Stimulated activated naive CD8-positive, alpha-beta T cell treated with anti-CD3 and anti-CD28 coated beads, Interleukin-15, amount 100 ng/mL, for 72 hours (primary cell): ENCODE results near the gene KAT7.
A peak's percentile ranks its signal among the peaks of the same experiment; 100 is the strongest.

Experiments
- ATAC-seq: fragments of 150-1000 bp; cut with Tn5 transposase; 2 replicates; pipeline ENCODE4 v1.10.0; 2021; ENCODE audit warnings: mild to moderate bottlenecking, moderate library complexity
- DNase-seq, 2 donors: peaks; one replicate each; pipeline ENCODE4 v3.0.0; 2021 to 2022
- H3K27ac Mint-ChIP-seq, 2 donors: one replicate each; pipeline ENCODE4 v1.8.0; 2022; ENCODE audit warnings: mild to moderate bottlenecking in 2 of 2, mixed read lengths in 2 of 2, moderate library complexity in 2 of 2
- H3K27me3 Mint-ChIP-seq: one replicate; pipeline ENCODE4 v1.8.0; 2022; ENCODE audit warnings: mixed read lengths
- H3K4me1 Mint-ChIP-seq: one replicate; pipeline ENCODE4 v1.8.0; 2022; ENCODE audit warnings: mild to moderate bottlenecking, mixed read lengths
- H3K4me3 Mint-ChIP-seq, 2 donors: one replicate each; pipeline ENCODE4 v1.8.0; 2022; ENCODE audit warnings: mild to moderate bottlenecking in 2 of 2, mixed read lengths in 2 of 2, moderate library complexity in 1 of 2
- H3K9me3 Mint-ChIP-seq, 2 donors: one replicate each; pipeline ENCODE4 v1.8.0; 2022; ENCODE audit warnings: mixed read lengths in 2 of 2

Gene KAT7

DNA sequence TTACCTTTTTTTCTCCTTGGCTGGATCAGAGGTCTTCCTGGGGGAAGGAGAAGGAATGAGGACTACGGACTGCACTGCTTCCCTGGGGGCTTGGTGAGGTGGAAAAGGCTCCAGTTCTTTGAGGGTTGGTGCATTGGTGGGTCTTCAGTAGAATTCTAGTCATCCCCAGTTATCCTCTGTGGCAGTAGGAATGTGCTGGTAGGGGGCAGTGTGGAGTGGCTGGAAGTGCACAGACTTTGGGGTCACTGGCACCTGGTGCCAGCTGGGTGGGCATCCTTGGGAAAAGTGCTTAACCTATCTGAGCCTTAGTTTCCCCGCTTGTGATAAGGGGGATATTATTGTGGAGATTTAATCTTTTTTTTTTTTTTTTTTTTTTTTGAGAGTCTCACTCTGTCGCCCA lies 53.1 kb downstream of the KAT7 start:
- Mint-ChIP-seq H3K4me3 (no peak overlapping the region), H3K27me3 (no peaks in the 10 kb centered on the region), H3K4me1 (peaks cover 7% of the 10 kb centered on the region), H3K27ac (no peak overlapping the region), H3K9me3 (no peaks in the 10 kb centered on the region)
- DNase-seq (no peak), ATAC-seq (no peak)

DNA sequence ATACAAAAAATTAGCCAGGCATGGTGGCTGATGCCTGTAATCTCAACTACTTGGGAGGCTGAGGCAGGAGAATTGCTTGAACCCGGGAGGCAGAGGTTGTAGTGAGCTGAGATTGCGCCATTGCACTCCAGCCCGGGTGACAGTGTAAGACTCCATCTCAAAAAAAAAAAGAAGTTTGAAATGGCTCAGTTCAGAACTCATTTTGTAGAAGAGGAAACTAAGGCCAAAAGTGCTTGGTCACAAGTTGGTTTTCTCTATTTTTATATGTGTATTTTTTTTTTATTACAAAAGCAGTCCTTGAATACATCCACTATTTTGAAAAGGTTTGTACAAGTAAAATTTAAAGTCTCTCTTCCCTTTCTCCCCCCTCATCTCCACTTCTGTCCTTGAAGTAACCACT lies 53.9 kb downstream of the KAT7 start:
- H3K4me1 Mint-ChIP-seq: peaks cover 7% of the 10 kb centered on the region
- ATAC-seq (no peak), DNase-seq (no peak)
- H3K4me3 Mint-ChIP-seq: no peak overlapping the region
- no peaks in the 10 kb centered on the region for H3K9me3 Mint-ChIP-seq
- no peak overlapping the region for H3K27ac Mint-ChIP-seq
- no peaks in the 10 kb centered on the region for H3K27me3 Mint-ChIP-seq

DNA sequence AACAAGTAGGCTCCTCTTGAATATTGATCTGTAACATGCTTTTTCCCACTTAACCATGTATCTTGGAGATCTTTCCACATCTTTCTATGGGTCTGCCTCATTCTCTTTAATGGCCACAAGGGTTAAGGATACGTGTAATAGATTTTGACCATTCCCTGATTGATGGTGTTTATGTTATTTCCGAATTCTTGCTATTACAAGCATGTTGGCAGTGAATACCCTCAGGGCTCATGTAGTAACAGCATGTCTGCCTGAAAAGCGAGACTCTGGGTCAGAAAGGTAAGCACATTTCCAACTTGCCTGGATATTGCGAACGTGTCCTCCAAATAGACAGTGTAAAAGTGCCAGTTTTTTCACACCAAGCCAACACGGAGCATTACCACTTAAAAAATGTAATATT lies 54.4 kb downstream of the KAT7 start:
- Mint-ChIP-seq H3K4me3 (no peak overlapping the region), H3K9me3 (no peaks in the 10 kb centered on the region), H3K27ac (no peak overlapping the region), H3K27me3 (no peaks in the 10 kb centered on the region), H3K4me1 (peaks cover 7% of the 10 kb centered on the region)
- DNase-seq: no peak
- no peak for ATAC-seq

DNA sequence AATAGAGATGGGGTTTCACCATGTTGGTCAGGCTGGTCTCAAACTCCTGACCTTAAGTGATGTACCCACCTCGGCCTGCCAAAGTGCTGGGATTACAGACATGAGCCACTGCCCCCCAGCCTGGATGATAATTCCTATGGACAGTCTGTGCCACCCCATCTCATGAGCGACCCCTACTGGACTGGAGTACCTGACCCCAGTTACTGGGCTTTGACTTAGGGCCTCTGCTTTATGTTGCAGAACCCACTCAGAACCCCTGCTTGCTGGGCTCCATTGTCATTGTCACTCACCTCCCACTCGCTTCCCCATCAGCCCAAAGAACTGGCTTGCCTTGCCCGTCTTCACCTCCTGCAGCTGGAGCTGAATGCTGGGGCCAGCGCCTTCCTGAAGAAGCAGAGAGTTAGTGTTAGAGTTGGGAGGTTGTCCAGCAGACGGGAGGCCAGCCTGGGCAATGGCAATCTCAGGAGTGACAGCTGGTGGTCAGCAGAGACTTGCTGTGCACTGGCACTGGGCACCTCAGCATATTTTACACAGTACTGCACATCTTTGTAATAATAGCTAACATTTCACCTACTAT lies 55.4 kb downstream of the KAT7 start:
- DNase-seq: no peak
- H3K4me1 Mint-ChIP-seq: peaks cover 7% of the 10 kb centered on the region
- no peak overlapping the region for H3K4me3 Mint-ChIP-seq
- H3K9me3 Mint-ChIP-seq: no peaks in the 10 kb centered on the region
- H3K27me3 Mint-ChIP-seq: no peaks in the 10 kb centered on the region
- peak overlapping the region in 1 of 2 donors; percentile 2 for H3K27ac Mint-ChIP-seq
- no peak for ATAC-seq

DNA sequence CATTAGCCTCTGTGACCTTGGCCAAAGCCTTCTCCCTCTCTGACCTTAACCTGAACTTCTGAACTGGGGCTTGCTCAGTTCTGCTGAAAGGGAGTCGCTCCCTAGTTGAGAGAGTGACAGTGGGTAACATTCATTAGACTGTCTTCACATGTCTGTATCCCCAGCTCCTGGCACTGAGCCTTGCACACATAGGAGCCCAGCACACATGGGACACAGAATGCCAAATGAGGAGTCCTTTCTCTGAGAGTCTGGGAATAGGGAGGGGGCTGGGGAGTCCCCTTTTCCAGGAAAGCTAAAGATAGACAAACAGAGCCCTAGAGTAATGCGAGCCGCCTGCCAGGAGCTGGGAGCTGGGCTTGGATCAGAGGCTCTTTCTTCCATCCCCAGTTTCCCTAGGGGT lies 56.8 kb downstream of the KAT7 start:
- Mint-ChIP-seq H3K9me3 (no peaks in the 10 kb centered on the region), H3K27me3 (no peaks in the 10 kb centered on the region), H3K4me1 (peaks cover 7% of the 10 kb centered on the region), H3K4me3 (no peak overlapping the region), H3K27ac (peak overlapping the region; percentile 5 to 57)
- DNase-seq (no peak), ATAC-seq (no peak)

DNA sequence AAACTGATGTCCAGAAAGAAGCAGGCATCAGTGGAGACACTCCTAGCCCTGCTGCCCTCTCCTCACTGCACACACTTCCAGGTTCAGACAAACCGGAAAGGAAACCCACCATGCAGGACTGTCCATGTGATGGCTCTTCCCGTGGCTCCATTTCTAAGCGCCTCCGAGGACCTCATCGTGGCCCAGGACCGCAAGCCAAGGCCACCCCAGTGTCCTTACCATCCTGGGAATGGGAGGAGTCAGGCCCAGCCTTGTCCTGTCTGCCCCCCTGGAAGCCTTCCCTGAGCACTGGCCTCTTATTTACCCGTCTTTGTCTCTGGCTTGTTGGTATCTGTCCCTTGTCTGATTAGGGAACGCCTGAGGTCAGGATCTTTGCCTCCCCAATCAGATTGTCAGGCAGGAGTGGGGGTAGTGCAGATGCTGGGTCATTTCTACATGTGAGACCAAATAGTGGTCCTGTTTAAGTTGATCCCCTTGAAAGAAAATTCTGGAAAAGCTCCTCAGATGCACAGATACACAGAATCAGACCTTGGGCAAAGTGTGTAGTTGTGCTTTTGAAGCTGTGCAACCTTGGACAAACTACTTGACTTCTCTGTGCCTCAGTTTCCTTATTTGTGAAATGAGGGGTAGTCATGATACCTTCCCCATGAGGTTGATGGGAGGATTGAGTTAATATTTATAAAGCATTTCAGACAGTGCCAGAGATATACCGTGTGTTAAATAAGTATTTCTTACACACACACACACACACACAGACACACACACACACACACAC lies 58.6 kb downstream of the KAT7 start:
- no peak overlapping the region for H3K4me3 Mint-ChIP-seq
- no peak for ATAC-seq
- DNase-seq: no peak
- H3K4me1 Mint-ChIP-seq: peaks cover 23% of the 10 kb centered on the region
- no peaks in the 10 kb centered on the region for H3K9me3 Mint-ChIP-seq
- no peak overlapping the region for H3K27ac Mint-ChIP-seq
- H3K27me3 Mint-ChIP-seq: no peaks in the 10 kb centered on the region

DNA sequence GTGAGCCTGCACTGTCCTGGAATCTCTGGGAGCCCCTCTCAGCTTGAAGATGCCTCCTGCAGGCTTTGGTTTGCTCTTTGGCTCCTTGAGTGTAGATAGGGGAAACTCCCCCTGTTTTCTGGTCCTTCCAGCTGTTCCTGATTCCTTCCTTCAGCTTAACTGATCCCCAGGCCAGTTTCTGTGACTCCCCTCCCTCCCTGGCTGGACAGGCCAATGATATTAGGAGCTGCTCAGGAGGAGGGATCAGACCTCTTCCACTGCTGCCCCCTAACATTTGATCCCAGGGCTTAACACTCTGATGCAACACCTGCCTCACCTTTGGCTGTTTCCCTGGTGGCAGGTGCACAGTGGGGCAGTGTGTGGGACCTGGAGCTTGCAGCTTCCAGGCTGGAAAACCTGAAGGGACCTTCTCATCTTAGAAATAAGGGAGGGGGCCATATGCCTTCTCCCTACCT lies 59.6 kb downstream of the KAT7 start, which contains the start of gene TAC4:
Gene TAC4, minus strand, starts transcription at position 51 of the 455 bp plus-strand sequence. CDS start 52 bp downstream, outside the sequence.
- DNase-seq (no peak), ATAC-seq (no peak)
- Mint-ChIP-seq H3K9me3 (no peaks in the 10 kb centered on the region), H3K4me1 (peaks cover 27% of the 10 kb centered on the region), H3K4me3 (no peak within 1 kb of the TSS), H3K27me3 (no peaks in the 10 kb centered on the region), H3K27ac (peak within 1 kb of the TSS in 1 of 2 donors; percentile 42)

DNA sequence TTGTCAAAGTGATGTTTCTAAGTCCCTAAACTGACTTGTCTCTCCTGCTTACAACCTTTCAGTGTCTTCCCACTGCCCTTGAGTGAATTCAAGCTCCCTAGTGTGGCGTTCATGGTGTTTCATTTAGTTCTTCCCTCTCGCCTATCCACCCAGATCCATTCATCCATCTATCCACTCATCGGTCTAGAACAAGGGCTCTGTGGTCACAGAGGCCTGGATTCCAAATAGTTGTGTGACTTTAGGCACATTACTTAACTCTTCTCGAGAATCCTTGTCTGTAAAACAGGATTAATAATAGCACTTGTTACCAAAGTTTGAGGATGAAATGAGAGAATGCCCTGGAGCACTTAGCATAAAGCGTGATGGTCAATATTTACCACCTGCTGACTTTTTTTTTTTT lies 60.3 kb downstream of the KAT7 start:
- H3K27ac Mint-ChIP-seq: no peak overlapping the region
- H3K9me3 Mint-ChIP-seq: no peaks in the 10 kb centered on the region
- peaks cover 27% of the 10 kb centered on the region for H3K4me1 Mint-ChIP-seq
- H3K4me3 Mint-ChIP-seq: no peak overlapping the region
- no peak for DNase-seq
- no peak for ATAC-seq
- H3K27me3 Mint-ChIP-seq: no peaks in the 10 kb centered on the region

DNA sequence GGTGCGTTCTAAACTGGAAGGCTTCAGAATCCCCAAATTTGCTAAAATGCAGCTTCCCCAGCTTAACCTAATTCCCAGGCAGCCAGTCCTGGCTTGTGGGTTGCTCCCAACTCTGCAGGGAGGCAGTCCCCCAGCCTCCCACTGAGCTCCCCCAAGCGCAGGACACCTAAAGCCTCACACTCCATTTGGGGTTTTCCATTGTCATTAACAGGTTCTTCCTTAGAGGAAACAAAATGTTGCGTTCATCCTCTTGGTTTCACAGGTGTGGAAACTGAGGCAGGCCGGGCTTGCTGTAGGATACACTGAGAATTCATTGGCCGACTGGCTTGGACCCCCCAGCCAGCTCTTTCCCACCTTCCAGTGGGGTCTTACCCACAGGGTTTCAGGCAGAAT lies 61.7 kb downstream of the KAT7 start:
- DNase-seq: no peak
- Mint-ChIP-seq H3K4me3 (peak overlapping the region in 1 of 2 donors; percentile 91), H3K27me3 (no peaks in the 10 kb centered on the region), H3K27ac (no peak overlapping the region), H3K4me1 (peaks cover 22% of the 10 kb centered on the region), H3K9me3 (no peaks in the 10 kb centered on the region)
- ATAC-seq: no peak

DNA sequence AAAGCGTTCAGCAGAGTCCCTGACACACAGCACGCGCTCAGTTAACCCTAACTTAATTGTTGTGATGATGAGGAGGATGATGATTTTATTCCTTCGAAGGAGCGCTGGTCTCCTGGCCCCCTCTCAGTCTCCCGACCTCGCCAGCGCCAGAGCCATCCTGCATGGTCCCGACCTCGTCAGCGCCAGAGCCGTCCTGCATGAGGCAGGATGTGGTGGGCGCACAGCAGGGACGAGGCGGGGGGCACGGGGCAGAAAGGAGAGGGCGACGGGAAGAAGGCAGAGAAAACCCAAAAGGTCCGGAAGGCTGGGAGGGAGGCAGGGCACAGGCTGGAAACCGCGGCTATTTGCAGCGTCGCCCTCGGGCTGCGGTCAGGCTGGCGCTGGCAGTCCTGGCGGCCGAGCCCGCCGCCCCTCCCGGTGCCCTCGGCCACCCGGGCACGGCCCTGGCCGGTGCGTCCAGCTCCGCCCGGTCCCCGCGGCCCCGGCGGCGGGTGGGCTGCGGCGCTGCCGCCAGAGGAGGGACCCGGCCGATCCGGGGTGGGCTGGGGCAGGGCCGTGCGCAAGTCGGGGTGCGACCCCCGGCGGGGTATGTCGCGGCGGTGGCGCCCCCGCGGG lies 62.4 kb downstream of the KAT7 start:
- Mint-ChIP-seq H3K4me1 (peaks cover 20% of the 10 kb centered on the region), H3K27me3 (no peaks in the 10 kb centered on the region), H3K4me3 (peak overlapping the region; percentile 91 to 94), H3K27ac (peak overlapping the region in 1 of 2 donors; percentile 71), H3K9me3 (no peaks in the 10 kb centered on the region)
- DNase-seq (no peak), ATAC-seq (peak; percentile 32)

DNA sequence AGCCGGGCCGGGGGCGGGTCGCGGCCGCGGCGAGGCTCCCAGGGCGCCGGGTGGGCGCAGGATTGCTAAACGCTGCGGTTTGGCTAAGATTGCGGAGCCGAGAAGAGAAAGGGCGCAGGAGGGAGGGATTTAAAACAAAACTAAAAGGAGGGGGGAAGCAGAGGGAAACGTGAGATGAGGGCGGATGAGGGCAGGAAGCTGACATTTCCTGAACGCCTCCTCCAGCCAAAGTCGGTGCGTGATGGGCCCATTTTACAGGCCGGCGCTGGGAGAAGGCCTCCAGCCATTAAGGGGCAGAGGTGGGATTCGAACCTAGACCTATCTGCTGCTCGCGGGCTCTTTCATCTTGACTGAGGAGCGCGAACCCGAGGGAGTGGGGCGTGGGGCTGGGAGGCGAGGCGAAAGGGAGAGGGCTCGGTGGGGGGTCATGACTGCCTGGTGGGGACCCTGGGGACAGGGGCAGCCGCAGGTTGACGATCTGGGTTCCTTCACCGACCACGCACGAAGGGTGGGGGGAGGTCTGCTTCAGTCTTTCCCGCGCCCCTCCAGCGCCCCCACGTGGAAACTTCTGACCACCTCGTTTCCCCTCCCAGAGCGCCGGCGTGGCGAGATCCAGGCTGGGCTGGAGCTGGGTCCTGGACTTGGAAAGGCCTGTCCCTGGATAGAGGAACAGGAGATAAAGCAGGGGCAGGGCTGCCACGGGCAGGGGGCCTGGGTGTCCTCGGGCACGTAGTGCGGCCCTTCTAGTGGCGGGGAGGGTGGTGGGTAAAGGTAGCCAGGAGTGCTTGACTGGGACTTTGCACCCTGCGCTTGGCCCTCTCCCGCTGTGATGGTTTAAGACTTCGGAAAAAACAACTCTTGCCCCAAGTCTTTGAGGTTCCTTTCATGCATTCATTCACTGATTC lies 63.2 kb downstream of the KAT7 start:
- Mint-ChIP-seq H3K27me3 (no peaks in the 10 kb centered on the region), H3K4me1 (peaks cover 20% of the 10 kb centered on the region), H3K4me3 (peak overlapping the region; percentile 83 to 85), H3K9me3 (no peaks in the 10 kb centered on the region), H3K27ac (peak overlapping the region; percentile 77 to 91)
- ATAC-seq: peak; percentile 73
- DNase-seq: peak; percentile 59 to 67

DNA sequence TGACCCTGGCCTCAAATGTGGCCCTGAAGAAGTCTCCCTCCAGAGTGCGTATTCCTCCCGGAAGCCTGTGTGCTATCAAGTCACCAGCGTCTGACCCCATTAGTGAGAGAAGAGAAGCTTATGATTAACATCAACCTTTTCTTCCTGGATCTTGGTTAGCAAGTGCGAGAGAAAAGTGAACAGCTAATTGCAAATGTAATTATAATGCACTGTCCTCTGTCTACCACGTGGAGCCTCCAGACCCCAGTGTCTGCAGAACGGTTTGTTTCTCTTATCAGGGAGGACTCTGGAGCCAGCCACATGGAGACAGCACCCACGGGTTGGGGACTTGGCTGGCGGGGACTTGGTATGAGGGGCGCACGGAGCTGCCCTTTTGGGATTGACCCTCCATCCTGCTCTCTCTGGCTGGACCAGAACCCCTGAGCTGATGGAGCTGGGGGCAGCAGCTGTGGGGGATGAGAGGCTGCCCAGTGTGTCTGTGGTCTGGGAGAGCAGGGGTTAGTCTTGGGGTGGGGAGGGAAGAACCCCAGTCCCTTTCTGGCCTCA lies 65.1 kb downstream of the KAT7 start:
- H3K27ac Mint-ChIP-seq: no peak overlapping the region
- ATAC-seq: no peak
- H3K4me3 Mint-ChIP-seq: no peak overlapping the region
- DNase-seq: no peak
- peaks cover 20% of the 10 kb centered on the region for H3K4me1 Mint-ChIP-seq
- H3K27me3 Mint-ChIP-seq: peaks cover 5% of the 10 kb centered on the region
- H3K9me3 Mint-ChIP-seq: no peaks in the 10 kb centered on the region

DNA sequence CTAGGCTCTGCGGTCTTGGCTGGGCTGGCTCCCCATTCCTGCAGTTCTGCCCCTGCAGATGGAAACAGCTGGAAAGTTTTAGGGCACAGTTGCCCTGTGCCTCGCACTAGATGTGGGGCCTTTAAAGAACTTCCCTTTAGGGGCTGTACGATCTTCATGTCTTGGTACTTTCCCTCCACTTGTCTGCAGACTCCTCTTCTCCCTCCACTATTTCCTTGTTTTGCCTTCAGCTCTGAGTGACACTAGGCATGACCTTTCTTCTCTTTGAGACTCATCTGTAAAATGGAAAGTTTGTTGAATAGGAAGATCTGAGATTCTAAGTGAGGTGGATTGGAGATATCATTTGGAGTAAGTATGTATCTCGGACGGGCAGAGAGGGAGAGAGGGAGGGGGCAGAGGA lies 65.6 kb downstream of the KAT7 start:
- Mint-ChIP-seq H3K4me3 (no peak overlapping the region), H3K27ac (no peak overlapping the region), H3K4me1 (peaks cover 20% of the 10 kb centered on the region), H3K9me3 (no peaks in the 10 kb centered on the region), H3K27me3 (peaks cover 10% of the 10 kb centered on the region)
- ATAC-seq (no peak), DNase-seq (no peak)

DNA sequence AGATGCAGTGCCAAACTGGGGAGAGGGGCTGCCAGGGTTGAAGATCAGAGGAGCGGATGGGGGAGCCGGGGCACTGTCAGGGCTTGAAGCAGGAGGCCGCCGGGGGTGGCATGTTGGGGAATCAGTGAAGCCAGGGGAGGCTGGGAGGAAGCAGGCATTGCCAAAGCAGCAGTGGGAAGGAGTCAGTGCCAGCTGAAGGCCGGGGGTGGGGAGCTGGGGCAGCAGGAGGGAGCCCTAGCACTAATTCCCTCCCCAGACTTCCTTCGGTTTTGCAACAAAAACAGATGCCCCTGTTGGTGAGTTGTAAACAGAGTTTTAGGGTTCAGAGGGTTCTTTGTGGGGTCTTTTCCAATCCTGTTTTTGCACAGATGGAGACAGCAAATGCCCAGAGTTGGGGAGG lies 70.3 kb downstream of the KAT7 start:
- Mint-ChIP-seq H3K4me1 (peaks cover 4% of the 10 kb centered on the region), H3K27me3 (peaks cover 10% of the 10 kb centered on the region), H3K27ac (no peak overlapping the region), H3K4me3 (no peak overlapping the region), H3K9me3 (no peaks in the 10 kb centered on the region)
- no peak for ATAC-seq
- DNase-seq: no peak
